Measurements from ENCODE around the gene TMPRSS15.

GRCh38 chr21:18411565-18411964 is 8.0 kb upstream of the TMPRSS15 start:
- no peak for TF ChIP-seq POLR2A (IDR thresholded peaks at IDR 0.05)
- no peak for TF ChIP-seq CTCF (IDR thresholded peaks at IDR 0.05)

Data from heart left ventricle (tissue), 13 donors.